ENCODE results near the gene OR52H1. TPM values are rescaled to one million over a fixed set of nuclear protein-coding genes. Genes with fewer than 3 reads are reported as not detected.

The OR52H1 gene
- total RNA-seq, 4 donors from 2014 or later = 0.85 to 2.1 TPM; not detected in 2

DNA sequence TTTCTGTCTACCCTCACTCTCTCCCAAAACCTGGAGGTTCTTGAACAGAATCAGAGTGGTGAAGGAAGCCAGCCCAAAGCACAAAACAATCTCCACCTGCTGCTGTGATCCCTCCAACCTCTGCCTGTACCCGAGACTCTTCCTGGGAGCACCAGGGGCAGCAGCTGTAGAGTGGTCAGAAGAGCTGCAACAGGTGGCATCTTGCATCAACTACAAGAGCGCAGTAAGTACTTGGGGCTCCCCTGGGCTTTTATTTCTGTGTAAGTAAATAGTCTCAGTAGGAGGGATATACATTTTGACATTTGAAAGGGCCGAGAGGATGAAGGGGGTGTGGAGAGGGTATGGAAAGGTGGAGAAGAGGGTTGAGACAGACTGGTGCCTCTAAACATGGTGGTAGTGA lies 23.6 kb downstream of the OR52H1 start:
- Histone ChIP-seq H3K9me3 (no peaks in the 10 kb centered on the region), H3K27ac (no peak overlapping the region), H3K27me3 (no peaks in the 10 kb centered on the region), H3K4me1 (no peaks in the 10 kb centered on the region), H3K36me3 (no peaks in the 10 kb centered on the region), H3K4me3 (no peak overlapping the region)
- 70% methylated on average over 3 of the region's 3 CpGs for WGBS
- DNase-seq (ENCODE audit: low spot score in 2 of 2) = no peak
- no peak for TF ChIP-seq EP300 (IDR thresholded peaks at IDR 0.05)
- TF ChIP-seq POLR2AphosphoS5 (IDR thresholded peaks at IDR 0.05) = no peak
- TF ChIP-seq POLR2A (IDR thresholded peaks at IDR 0.05) = no peak
- TF ChIP-seq, protein P1, sequence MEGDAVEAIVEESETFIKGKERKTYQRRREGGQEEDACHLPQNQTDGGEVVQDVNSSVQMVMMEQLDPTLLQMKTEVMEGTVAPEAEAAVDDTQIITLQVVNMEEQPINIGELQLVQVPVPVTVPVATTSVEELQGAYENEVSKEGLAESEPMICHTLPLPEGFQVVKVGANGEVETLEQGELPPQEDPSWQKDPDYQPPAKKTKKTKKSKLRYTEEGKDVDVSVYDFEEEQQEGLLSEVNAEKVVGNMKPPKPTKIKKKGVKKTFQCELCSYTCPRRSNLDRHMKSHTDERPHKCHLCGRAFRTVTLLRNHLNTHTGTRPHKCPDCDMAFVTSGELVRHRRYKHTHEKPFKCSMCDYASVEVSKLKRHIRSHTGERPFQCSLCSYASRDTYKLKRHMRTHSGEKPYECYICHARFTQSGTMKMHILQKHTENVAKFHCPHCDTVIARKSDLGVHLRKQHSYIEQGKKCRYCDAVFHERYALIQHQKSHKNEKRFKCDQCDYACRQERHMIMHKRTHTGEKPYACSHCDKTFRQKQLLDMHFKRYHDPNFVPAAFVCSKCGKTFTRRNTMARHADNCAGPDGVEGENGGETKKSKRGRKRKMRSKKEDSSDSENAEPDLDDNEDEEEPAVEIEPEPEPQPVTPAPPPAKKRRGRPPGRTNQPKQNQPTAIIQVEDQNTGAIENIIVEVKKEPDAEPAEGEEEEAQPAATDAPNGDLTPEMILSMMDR (IDR thresholded peaks at IDR 0.05) = no peak

DNA sequence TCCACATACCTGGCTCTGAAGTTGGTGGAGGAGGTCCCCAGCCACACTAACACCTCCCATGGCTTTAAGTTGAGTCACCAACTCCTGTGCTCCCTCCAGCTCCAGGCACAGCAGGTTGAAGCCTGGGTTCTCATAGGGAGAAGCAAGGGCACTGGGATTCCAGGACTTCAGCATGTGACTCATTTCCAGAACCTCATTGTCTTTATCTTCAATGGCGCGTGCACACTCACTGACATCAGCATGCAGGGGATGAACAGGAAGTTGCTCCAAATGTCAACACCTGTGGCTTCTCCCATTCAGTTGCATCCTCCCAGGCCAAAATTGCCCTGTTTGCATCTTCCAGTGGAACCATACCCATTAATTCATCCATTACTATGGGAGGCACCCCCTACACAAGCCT lies 26.0 kb downstream of the OR52H1 start:
- WGBS = 93% methylated on average over 2 of the region's 2 CpGs
- no peaks in the 10 kb centered on the region for H3K4me1 ChIP-seq
- no peak for DNase-seq (ENCODE audit: low spot score in 2 of 2)

DNA sequence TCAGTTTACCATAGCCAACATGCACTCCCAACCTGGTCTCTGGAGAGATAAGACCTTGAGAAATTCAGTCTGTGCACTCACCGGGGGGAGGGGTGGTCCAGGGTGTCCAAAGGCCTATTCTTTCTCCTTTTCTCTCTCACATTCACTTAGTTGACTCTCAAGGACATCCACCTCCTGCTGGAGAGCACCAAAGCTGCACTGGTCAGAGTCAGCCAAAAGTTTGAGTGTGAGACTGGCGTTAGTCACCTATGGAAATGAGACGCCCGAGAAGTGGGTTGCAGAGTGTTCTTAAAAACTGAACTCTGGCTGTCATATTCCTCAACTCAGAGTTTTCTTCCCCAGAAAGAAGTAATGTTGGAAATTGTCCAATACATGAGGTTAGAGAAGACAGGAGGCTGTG lies 26.8 kb downstream of the OR52H1 start:
- no peaks in the 10 kb centered on the region for H3K4me1 ChIP-seq
- WGBS = 94% methylated on average over 4 of the region's 4 CpGs
- H3K27me3 ChIP-seq = no peaks in the 10 kb centered on the region
- H3K27ac ChIP-seq = no peak overlapping the region
- no peak overlapping the region for H3K4me3 ChIP-seq
- H3K9me3 ChIP-seq = no peaks in the 10 kb centered on the region
- TF ChIP-seq POLR2A (IDR thresholded peaks at IDR 0.05) (no peak), POLR2AphosphoS5 (IDR thresholded peaks at IDR 0.05) (no peak), EP300 (IDR thresholded peaks at IDR 0.05) (no peak)
- TF ChIP-seq, protein P1 (IDR thresholded peaks at IDR 0.05) = no peak
- H3K36me3 ChIP-seq = no peaks in the 10 kb centered on the region
- DNase-seq (ENCODE audit: low spot score in 2 of 2) = no peak

More for the DNA sequence above, 26.0 kb downstream of the OR52H1 start:
- H3K27me3 ChIP-seq = no peaks in the 10 kb centered on the region
- TF ChIP-seq POLR2A (IDR thresholded peaks at IDR 0.05) (no peak), POLR2AphosphoS5 (IDR thresholded peaks at IDR 0.05) (no peak), EP300 (IDR thresholded peaks at IDR 0.05) (no peak)
- TF ChIP-seq, protein P1 (IDR thresholded peaks at IDR 0.05) = no peak
- H3K9me3 ChIP-seq = no peaks in the 10 kb centered on the region
- no peaks in the 10 kb centered on the region for H3K36me3 ChIP-seq
- no peak overlapping the region for H3K27ac ChIP-seq
- no peak overlapping the region for H3K4me3 ChIP-seq

DNA sequence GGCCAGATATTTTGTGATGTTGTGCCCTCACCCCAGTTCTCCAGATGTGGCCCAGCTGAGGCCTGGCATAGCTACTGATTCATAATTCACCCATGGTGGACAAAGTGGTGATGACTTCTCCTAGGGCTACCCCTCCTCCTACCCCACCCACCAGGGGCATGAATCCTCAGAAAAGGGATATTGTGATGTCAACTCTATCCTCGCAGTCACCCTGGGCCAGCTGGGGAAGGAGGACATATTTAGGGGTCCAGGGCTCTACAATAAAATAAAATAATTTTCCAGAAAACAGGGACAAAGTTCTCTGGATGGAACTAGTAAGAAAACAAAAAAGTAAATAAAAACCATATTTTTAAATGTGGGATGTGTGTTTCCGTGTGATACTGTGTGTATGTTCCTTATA lies 31.7 kb downstream of the OR52H1 start, which contains the start of gene UBQLNL:
TSS of gene UBQLNL (minus strand) at position 101 of the 400 bp plus-strand sequence. CDS start 258 bp downstream, outside the sequence.
- TF ChIP-seq, protein P1 (IDR thresholded peaks at IDR 0.05) = no peak
- TF ChIP-seq POLR2AphosphoS5 (IDR thresholded peaks at IDR 0.05) (no peak), EP300 (IDR thresholded peaks at IDR 0.05) (no peak), POLR2A (IDR thresholded peaks at IDR 0.05) (no peak)
- Histone ChIP-seq H3K4me3 (no peak within 1 kb of the TSS), H3K27ac (no peak within 1 kb of the TSS), H3K9me3 (no peaks in the 10 kb centered on the region), H3K27me3 (no peaks in the 10 kb centered on the region), H3K36me3 (no peaks in the 10 kb centered on the region), H3K4me1 (no peaks in the 10 kb centered on the region)
- no peak for DNase-seq (ENCODE audit: low spot score in 2 of 2)
- WGBS = 89% methylated on average over 2 of the region's 2 CpGs

DNA sequence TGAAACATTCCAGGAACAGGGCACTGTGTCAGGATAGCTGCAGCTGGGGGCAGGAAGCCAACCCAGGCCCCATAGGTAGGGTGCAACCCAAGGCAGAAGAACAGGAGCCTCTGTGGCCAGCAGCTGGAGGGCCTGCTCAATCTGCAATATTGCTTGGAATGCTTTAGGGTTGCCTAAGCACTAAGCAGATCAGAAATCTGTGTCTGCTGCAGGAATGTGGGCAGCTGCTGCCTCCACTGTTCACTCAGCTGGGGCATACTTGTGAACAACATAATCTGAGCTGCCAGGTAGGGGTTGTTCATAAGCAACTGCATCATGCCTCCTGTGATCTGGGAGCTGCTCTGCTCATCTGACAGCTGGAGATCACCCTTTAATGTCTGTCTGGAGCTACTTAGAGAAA lies 33.5 kb downstream of the OR52H1 start:
- no peaks in the 10 kb centered on the region for H3K4me1 ChIP-seq
- DNase-seq (ENCODE audit: low spot score in 2 of 2) = no peak
- no peak overlapping the region for H3K27ac ChIP-seq
- H3K36me3 ChIP-seq = no peaks in the 10 kb centered on the region
- H3K27me3 ChIP-seq = no peaks in the 10 kb centered on the region
- no peaks in the 10 kb centered on the region for H3K9me3 ChIP-seq
- no peak for TF ChIP-seq EP300 (IDR thresholded peaks at IDR 0.05)
- no peak for TF ChIP-seq POLR2A (IDR thresholded peaks at IDR 0.05)
- no peak for TF ChIP-seq POLR2AphosphoS5 (IDR thresholded peaks at IDR 0.05)
- TF ChIP-seq, protein P1 (IDR thresholded peaks at IDR 0.05) = no peak
- H3K4me3 ChIP-seq = no peak overlapping the region
